DMS114 treated with DMSO at 0.1 percent for 48 hours (cell line): Measurements from ENCODE around the gene CX3CR1.

Experiments used
- DNase-seq: peaks from one replicate; lab custom pipeline; 2025; ENCODE audit not compliant: unreplicated experiment; lab: John Stamatoyannopoulos, UW

CX3CR1 gene

DNA sequence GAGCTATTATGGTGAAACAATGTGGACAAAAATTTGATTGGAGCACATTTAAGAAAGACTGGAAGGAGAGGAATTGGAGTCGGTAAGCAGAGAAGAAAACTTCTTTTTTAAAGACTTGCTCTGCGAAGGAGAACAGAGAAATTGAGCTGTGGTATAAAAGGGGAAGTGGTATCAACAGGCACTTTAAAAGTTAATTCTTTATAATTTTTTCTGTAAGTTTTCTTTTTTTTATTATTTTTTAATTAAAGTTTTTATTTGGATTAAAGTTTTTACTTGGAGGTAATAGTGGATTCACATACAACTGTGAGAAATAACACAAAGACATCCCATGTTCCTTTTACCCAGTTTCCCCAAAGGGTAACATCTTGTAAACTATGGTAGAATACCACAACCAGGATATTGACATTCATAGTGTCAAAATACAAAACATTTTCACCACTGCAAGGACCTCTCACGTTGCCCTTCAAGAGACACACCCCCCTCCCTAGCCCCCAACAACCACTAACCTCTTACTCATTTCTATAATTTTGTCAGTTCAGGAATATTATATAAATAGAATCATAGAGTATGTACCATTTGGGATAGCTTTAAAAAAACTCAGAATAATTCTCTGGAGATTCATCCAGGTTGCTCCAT lies 53.6 kb downstream of the CX3CR1 start:
- no peak for DNase-seq

GRCh38 chr3:39224288-39224687 lies 55.5 kb downstream of the CX3CR1 start:
- DNase-seq = no peak

GRCh38 chr3:39222939-39223338 lies 56.9 kb downstream of the CX3CR1 start:
- DNase-seq = no peak

DNA sequence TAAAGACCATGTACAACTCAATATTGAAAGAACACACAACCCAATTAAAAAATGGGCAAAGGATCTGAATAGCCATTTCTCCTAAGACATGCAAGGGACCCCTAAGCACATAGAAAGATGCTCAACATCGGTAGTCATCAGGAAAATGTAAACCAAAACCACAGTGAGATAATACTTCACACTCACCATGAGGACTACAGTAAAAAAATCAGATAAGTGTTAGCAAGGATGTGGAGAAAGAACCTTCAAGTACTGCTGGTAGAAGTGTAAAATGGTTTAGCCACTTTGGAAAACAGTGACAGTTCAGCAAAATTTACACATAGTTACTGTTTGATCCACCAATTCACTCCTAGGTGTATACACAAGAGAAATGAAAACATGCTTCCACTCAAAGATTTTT lies 57.4 kb downstream of the CX3CR1 start:
- no peak for DNase-seq

- DNase-seq = no peak
These were observed 58.7 kb downstream of the CX3CR1 start for GRCh38 chr3:39221141-39221530.

- DNase-seq = no peak
These were observed 59.3 kb downstream of the CX3CR1 start for GRCh38 chr3:39220407-39221140.

GRCh38 chr3:39219702-39220101 lies 60.1 kb downstream of the CX3CR1 start:
- DNase-seq = no peak

GRCh38 chr3:39216176-39216790 lies 63.6 kb downstream of the CX3CR1 start:
- no peak for DNase-seq

DNA sequence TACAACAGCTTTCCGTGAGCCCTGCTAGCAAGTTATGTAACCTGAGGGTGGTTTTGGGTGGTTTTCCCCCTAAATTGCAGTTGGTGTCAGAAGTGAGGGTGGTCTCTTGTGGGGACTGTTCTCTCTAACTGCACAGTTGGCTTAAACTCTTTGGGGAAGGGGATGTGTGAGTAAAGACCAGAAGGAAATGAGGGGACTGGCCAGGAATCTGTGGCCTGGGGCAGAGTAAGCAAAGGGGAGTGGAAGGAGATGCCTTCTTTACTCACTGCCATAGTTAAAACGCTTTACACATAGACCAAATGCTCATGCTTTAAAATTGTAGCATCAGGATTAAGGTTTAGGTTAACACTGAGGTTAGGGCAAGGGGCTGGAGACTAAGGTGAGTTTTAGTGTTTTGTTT lies 66.2 kb downstream of the CX3CR1 start:
- no peak for DNase-seq
